SH-SY5Y (cell line): ENCODE measurements around the gene POU2F1.

Experiments used
- GATA2 ChIP-seq: IDR thresholded peaks from 2 replicates; pipeline ENCODE4 v1.6.1; 2011; ENCODE audit warnings: mild to moderate bottlenecking, low read depth, low read length
- GATA3 ChIP-seq: IDR thresholded peaks from 2 replicates; pipeline ENCODE4 v1.6.1; 2011; ENCODE audit warnings: low read depth, mild to moderate bottlenecking, low read length, moderate library complexity

DNA sequence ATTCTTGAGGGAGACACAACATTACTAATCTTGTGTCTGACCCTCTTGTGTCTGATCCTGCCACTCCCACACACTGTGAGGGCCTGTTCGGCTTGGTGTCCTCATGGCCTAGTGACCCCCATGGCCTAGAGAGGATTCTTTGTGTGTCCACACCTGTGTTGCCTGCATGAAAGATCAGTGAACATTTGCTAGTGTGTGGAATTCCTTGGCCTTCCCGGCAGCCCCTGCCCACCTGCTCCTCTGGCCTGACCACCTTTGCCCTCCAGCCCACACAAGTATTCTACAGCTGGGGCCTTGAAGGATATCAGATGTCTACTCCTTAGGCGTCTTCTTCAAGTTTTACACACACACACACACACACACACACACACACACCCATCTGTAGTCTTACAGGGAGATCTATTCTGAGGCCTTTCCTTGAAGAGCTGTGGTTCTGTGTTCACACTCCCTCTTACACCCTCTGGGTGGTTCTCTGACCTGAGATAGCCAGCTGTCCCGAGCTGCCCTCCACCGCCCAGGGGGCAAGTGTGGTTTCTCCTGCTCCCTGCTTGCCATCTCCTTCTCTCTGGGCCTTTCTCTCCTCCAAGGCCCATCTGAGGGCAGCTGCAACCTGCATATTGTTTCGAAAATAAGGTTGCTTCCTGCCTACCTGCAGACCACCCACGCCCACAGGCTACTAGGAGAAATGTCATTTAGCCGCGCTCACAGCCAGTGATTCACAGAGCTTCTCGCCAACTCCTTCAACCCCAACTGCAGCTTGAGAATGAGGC, 252.3 kb downstream of the POU2F1 start:
- no peak for TF ChIP-seq GATA2
- TF ChIP-seq GATA3 = no peak
